Karpas-422 (cell line): Measurements from ENCODE around the gene ANKRD33B. TPM values are rescaled to one million over a fixed set of nuclear protein-coding genes. Genes with fewer than 3 reads are reported as not detected.

Experiments used
- DNase-seq: peaks from one replicate; pipeline ENCODE4 v3.0.0-alpha.2; 2015
- H2AFZ ChIP-seq: fragments of 200-600 bp; sonication (generic); 2 replicates; pipeline ENCODE4 v1.6.1; 2014; ENCODE audit warnings: antibody characterized with exemption, low read length, mixed read lengths
- H3K27ac ChIP-seq: fragments of 200-600 bp; sonication (generic); 2 replicates; pipeline ENCODE4 v1.5.1; 2014; ENCODE audit warnings: mild to moderate bottlenecking, low read length, moderate library complexity
- H3K27me3 ChIP-seq: fragments of 200-600 bp; sonication (generic); 2 replicates; pipeline ENCODE4 v1.6.1; 2014; ENCODE audit warnings: low read length, mixed read lengths
- H3K36me3 ChIP-seq: fragments of 200-600 bp; sonication (generic); 2 replicates; pipeline ENCODE4 v1.6.1; 2014; ENCODE audit warnings: low read length, mixed read lengths; ENCODE audit not compliant: insufficient read depth
- H3K4me1 ChIP-seq: fragments of 200-600 bp; sonication (generic); 2 replicates; pipeline ENCODE4 v1.6.1; 2014; ENCODE audit warnings: mild to moderate bottlenecking, low read length, mixed read lengths
- H3K4me2 ChIP-seq: fragments of 200-600 bp; sonication (generic); 2 replicates; pipeline ENCODE4 v1.6.1; 2014; ENCODE audit warnings: low read length, low read depth, mild to moderate bottlenecking; ENCODE audit not compliant: poor library complexity, severe bottlenecking
- H3K4me3 ChIP-seq: fragments of 200-600 bp; sonication (generic); 2 replicates; pipeline ENCODE4 v1.5.1; 2014; ENCODE audit warnings: mild to moderate bottlenecking, antibody characterized with exemption, low read length, mixed read lengths
- H3K79me2 ChIP-seq: fragments of 200-600 bp; sonication (generic); 2 replicates; pipeline ENCODE4 v1.6.1; 2014; ENCODE audit warnings: mild to moderate bottlenecking, low read length, mixed read lengths
- H3K9ac ChIP-seq: fragments of 200-600 bp; sonication (generic); 2 replicates; pipeline ENCODE4 v1.6.0; 2014; ENCODE audit warnings: low read length
- H3K9me2 ChIP-seq: fragments of 200-600 bp; sonication (generic), shearing (Covaris generic); replicated peaks from 2 replicates; pipeline ENCODE4 v1.6.0; 2014; ENCODE audit warnings: mild to moderate bottlenecking, low read length, moderate library complexity; ENCODE audit not compliant: insufficient read depth
- H3K9me3 ChIP-seq: fragments of 300-700, 200-600 bp; sonication (generic); 2 replicates; pipeline ENCODE4 v1.6.1; 2014; ENCODE audit warnings: low read length, mixed read lengths
- H4K20me1 ChIP-seq: fragments of 200-600 bp; sonication (generic); 2 replicates; pipeline ENCODE4 v1.6.1; 2014; ENCODE audit warnings: mild to moderate bottlenecking, antibody characterized with exemption, low read length, low read depth; ENCODE audit not compliant: insufficient read depth
- total RNA-seq: library from RNA; depleted of rRNA; stranded (reverse); fragments of >200 nt; shearing (Covaris generic); gene quantifications from 2 replicates; pipeline ENCODE4 v1.2.3, GENCODE V29; 2014; ENCODE audit warnings: low replicate concordance

ANKRD33B gene
- total RNA-seq, 1 experiment from 2014 or later: 0.48 TPM

GRCh38 chr5:10524376-10525123 is 39.3 kb upstream of the ANKRD33B start:
- Histone ChIP-seq H3K27ac (no peak overlapping the region), H3K9ac (no peak overlapping the region), H3K9me3 (no peaks in the 10 kb centered on the region), H3K79me2 (no peaks in the 10 kb centered on the region), H4K20me1 (no peaks in the 10 kb centered on the region), H3K36me3 (no peaks in the 10 kb centered on the region), H3K27me3 (no peaks in the 10 kb centered on the region), H3K4me3 (no peak overlapping the region), H3K4me2 (no peak overlapping the region), H3K9me2 (no peaks in the 10 kb centered on the region), H3K4me1 (peaks cover 9% of the 10 kb centered on the region), H2AFZ (no peak overlapping the region)
- no peak for DNase-seq

- Histone ChIP-seq H3K27me3 (no peaks in the 10 kb centered on the region), H3K9me3 (no peaks in the 10 kb centered on the region), H3K9ac (no peak overlapping the region), H3K79me2 (no peaks in the 10 kb centered on the region), H3K4me3 (no peak overlapping the region), H2AFZ (no peak overlapping the region), H3K36me3 (no peaks in the 10 kb centered on the region), H3K27ac (no peak overlapping the region), H4K20me1 (no peaks in the 10 kb centered on the region), H3K4me1 (peaks cover 9% of the 10 kb centered on the region), H3K9me2 (no peaks in the 10 kb centered on the region), H3K4me2 (no peak overlapping the region)
- DNase-seq: no peak
Measured at GRCh38 chr5:10525124-10525495, 38.8 kb upstream of the ANKRD33B start.

GRCh38 chr5:10527281-10527950 is 36.5 kb upstream of the ANKRD33B start:
- H3K4me1 ChIP-seq: peaks cover 9% of the 10 kb centered on the region
- H3K4me3 ChIP-seq: no peak overlapping the region
- no peaks in the 10 kb centered on the region for H3K79me2 ChIP-seq
- no peak overlapping the region for H3K27ac ChIP-seq
- no peak overlapping the region for H3K4me2 ChIP-seq
- no peak overlapping the region for H3K9ac ChIP-seq
- H2AFZ ChIP-seq: no peak overlapping the region
- DNase-seq: no peak
- H3K36me3 ChIP-seq: no peaks in the 10 kb centered on the region
- H3K9me2 ChIP-seq: no peaks in the 10 kb centered on the region
- H3K9me3 ChIP-seq: no peaks in the 10 kb centered on the region
- no peaks in the 10 kb centered on the region for H4K20me1 ChIP-seq
- H3K27me3 ChIP-seq: no peaks in the 10 kb centered on the region

GRCh38 chr5:10528056-10528816 is 35.6 kb upstream of the ANKRD33B start:
- no peak overlapping the region for H3K4me3 ChIP-seq
- no peak overlapping the region for H3K4me2 ChIP-seq
- H3K9ac ChIP-seq: no peak overlapping the region
- no peaks in the 10 kb centered on the region for H3K79me2 ChIP-seq
- H3K27me3 ChIP-seq: no peaks in the 10 kb centered on the region
- H3K36me3 ChIP-seq: no peaks in the 10 kb centered on the region
- H3K4me1 ChIP-seq: peaks cover 9% of the 10 kb centered on the region
- H4K20me1 ChIP-seq: no peaks in the 10 kb centered on the region
- no peak for DNase-seq
- no peak overlapping the region for H3K27ac ChIP-seq
- no peaks in the 10 kb centered on the region for H3K9me2 ChIP-seq
- H2AFZ ChIP-seq: no peak overlapping the region
- no peaks in the 10 kb centered on the region for H3K9me3 ChIP-seq

- Histone ChIP-seq H3K79me2 (no peaks in the 10 kb centered on the region), H2AFZ (no peak overlapping the region), H3K4me3 (no peak overlapping the region), H3K27ac (no peak overlapping the region), H3K36me3 (no peaks in the 10 kb centered on the region), H3K4me1 (peaks cover 9% of the 10 kb centered on the region), H3K9me2 (no peaks in the 10 kb centered on the region), H3K4me2 (no peak overlapping the region), H4K20me1 (no peaks in the 10 kb centered on the region), H3K27me3 (no peaks in the 10 kb centered on the region), H3K9me3 (no peaks in the 10 kb centered on the region), H3K9ac (no peak overlapping the region)
- no peak for DNase-seq
Measured at GRCh38 chr5:10528827-10529226, 35.0 kb upstream of the ANKRD33B start.

GRCh38 chr5:10530601-10531320 is 33.1 kb upstream of the ANKRD33B start:
- H3K9me2 ChIP-seq: no peaks in the 10 kb centered on the region
- no peaks in the 10 kb centered on the region for H3K36me3 ChIP-seq
- no peak overlapping the region for H3K27ac ChIP-seq

GRCh38 chr5:10532421-10532820 is 31.4 kb upstream of the ANKRD33B start:
- Histone ChIP-seq H4K20me1 (no peaks in the 10 kb centered on the region), H3K27ac (no peak overlapping the region), H3K4me3 (no peak overlapping the region), H3K36me3 (no peaks in the 10 kb centered on the region), H3K9me2 (no peaks in the 10 kb centered on the region), H2AFZ (no peak overlapping the region), H3K9me3 (no peaks in the 10 kb centered on the region), H3K27me3 (no peaks in the 10 kb centered on the region), H3K4me2 (no peak overlapping the region), H3K9ac (no peak overlapping the region), H3K4me1 (peaks cover 13% of the 10 kb centered on the region), H3K79me2 (no peaks in the 10 kb centered on the region)
- no peak for DNase-seq

More at GRCh38 chr5:10530601-10531320, 33.1 kb upstream of the ANKRD33B start:
- Histone ChIP-seq H3K79me2 (no peaks in the 10 kb centered on the region), H3K4me1 (peaks cover 3% of the 10 kb centered on the region; the same call in 1 of the 2 replicates), H4K20me1 (no peaks in the 10 kb centered on the region), H3K4me3 (no peak overlapping the region), H3K27me3 (no peaks in the 10 kb centered on the region), H2AFZ (no peak overlapping the region), H3K9me3 (no peaks in the 10 kb centered on the region), H3K9ac (no peak overlapping the region), H3K4me2 (no peak overlapping the region)
- no peak for DNase-seq

GRCh38 chr5:10533226-10533625 is 30.6 kb upstream of the ANKRD33B start:
- Histone ChIP-seq H3K36me3 (no peaks in the 10 kb centered on the region), H3K4me3 (no peak overlapping the region), H3K27me3 (no peaks in the 10 kb centered on the region), H3K4me1 (peaks cover 14% of the 10 kb centered on the region), H3K9ac (no peak overlapping the region), H3K9me2 (no peaks in the 10 kb centered on the region), H2AFZ (no peak overlapping the region), H3K79me2 (no peaks in the 10 kb centered on the region), H3K27ac (no peak overlapping the region), H3K9me3 (no peaks in the 10 kb centered on the region), H3K4me2 (no peak overlapping the region), H4K20me1 (no peaks in the 10 kb centered on the region)
- no peak for DNase-seq
